SJSA1 (cell line): Measurements from ENCODE around the gene ORMDL3. TPM values are rescaled to one million over a fixed set of nuclear protein-coding genes. Genes with fewer than 3 reads are reported as not detected.
"Not testable (repeated sequence)": the region's sequence is repeated elsewhere in the genome, so short reads cannot be mapped to it uniquely, and the experiment has no call there.

Source experiments
- DNase-seq, 2 experiments: peaks; one replicate each; pipeline ENCODE4 v3.0.0-alpha.2; 2015 to 2020; ENCODE audit warnings: low spot score in 2 of 2, low read depth in 1 of 2
- H3K27ac ChIP-seq: fragments of 250-450 bp; sonication (Bioruptor Pico); 2 replicates; pipeline ENCODE4 v1.5.1; 2020; ENCODE audit warnings: mild to moderate bottlenecking, moderate library complexity
- H3K27me3 ChIP-seq: fragments of 250-450 bp; sonication (Bioruptor Pico); replicated peaks from 2 replicates; pipeline ENCODE4 v1.5.1; 2020; ENCODE audit warnings: mild to moderate bottlenecking, moderate library complexity
- H3K36me3 ChIP-seq: fragments of 250-450 bp; sonication (Bioruptor Pico); 2 replicates; pipeline ENCODE4 v1.5.1; 2020; ENCODE audit warnings: mild to moderate bottlenecking
- H3K4me1 ChIP-seq: fragments of 250-450 bp; sonication (Bioruptor Pico); replicated peaks from 2 replicates; pipeline ENCODE4 v1.6.1; 2021; ENCODE audit warnings: mild to moderate bottlenecking
- H3K4me3 ChIP-seq: fragments of 250-450 bp; sonication (Bioruptor Pico); 2 replicates; pipeline ENCODE4 v1.5.1; 2020; ENCODE audit warnings: mild to moderate bottlenecking
- H3K9me3 ChIP-seq: fragments of 250-450 bp; sonication (Bioruptor Pico); replicated peaks from 2 replicates; pipeline ENCODE4 v1.5.1; 2020; ENCODE audit warnings: mild to moderate bottlenecking
- total RNA-seq: library from RNA; depleted of rRNA; stranded (reverse); fragments of >200 nt; shearing (Covaris generic); gene quantifications from 2 replicates; pipeline ENCODE4 v1.2.3, GENCODE V29; 2014

Gene ORMDL3
- total RNA-seq, 1 experiment from 2014 or later: 39.1 TPM

GRCh38 chr17:39960524-39961041 lies 33.2 kb upstream of the ORMDL3 start:
- H3K36me3 ChIP-seq: no peaks in the 10 kb centered on the region
- peaks cover 6% of the 10 kb centered on the region for H3K27me3 ChIP-seq
- DNase-seq: no peak
- no peaks in the 10 kb centered on the region for H3K9me3 ChIP-seq
- no peak overlapping the region for H3K27ac ChIP-seq
- no peak overlapping the region for H3K4me3 ChIP-seq
- no peaks in the 10 kb centered on the region for H3K4me1 ChIP-seq

GRCh38 chr17:39955726-39956225 lies 28.4 kb upstream of the ORMDL3 start:
- no peak for DNase-seq
- Histone ChIP-seq H3K27ac (no peak overlapping the region), H3K4me1 (peaks cover 10% of the 10 kb centered on the region), H3K4me3 (no peak overlapping the region), H3K36me3 (no peaks in the 10 kb centered on the region), H3K9me3 (no peaks in the 10 kb centered on the region), H3K27me3 (no peaks in the 10 kb centered on the region; the same call in 1 of the 2 replicates)

GRCh38 chr17:39954876-39955275 lies 27.5 kb upstream of the ORMDL3 start:
- Histone ChIP-seq H3K9me3 (no peaks in the 10 kb centered on the region), H3K27me3 (no peaks in the 10 kb centered on the region; the same call in 1 of the 2 replicates), H3K4me3 (no peak overlapping the region), H3K36me3 (no peaks in the 10 kb centered on the region), H3K27ac (no peak overlapping the region), H3K4me1 (peaks cover 10% of the 10 kb centered on the region)
- no peak for DNase-seq

DNA sequence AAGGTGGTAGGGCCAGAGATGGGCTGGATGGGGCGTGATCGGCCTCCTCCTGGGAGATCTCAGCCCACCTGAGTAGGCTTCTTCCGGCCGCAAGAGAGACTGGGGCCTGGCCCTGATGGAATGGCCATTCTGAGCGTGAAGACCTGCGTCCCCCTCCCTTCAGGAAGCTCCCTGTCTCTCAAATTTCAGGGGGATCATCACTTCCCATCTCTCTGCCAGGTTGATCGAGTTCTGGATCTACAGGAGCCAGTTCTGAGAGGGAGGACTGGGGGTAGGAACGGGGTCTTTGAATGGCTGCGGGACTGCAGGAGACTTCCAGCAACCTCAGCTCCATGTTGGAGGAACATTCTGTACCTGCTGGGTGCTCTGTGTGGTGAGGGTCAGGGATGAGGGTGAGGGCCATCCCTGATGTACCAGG lies 26.1 kb upstream of the ORMDL3 start:
- Histone ChIP-seq H3K9me3 (no peaks in the 10 kb centered on the region), H3K4me3 (peak overlapping the region; percentile 25), H3K36me3 (no peaks in the 10 kb centered on the region), H3K27ac (no peak overlapping the region), H3K27me3 (no peaks in the 10 kb centered on the region; the same call in 1 of the 2 replicates), H3K4me1 (peaks cover 10% of the 10 kb centered on the region)
- no peak for DNase-seq

GRCh38 chr17:39952680-39953470 lies 25.5 kb upstream of the ORMDL3 start:
- DNase-seq: peak; percentile 40 to 98
- Histone ChIP-seq H3K4me3 (peak overlapping the region; percentile 25), H3K36me3 (no peaks in the 10 kb centered on the region), H3K9me3 (no peaks in the 10 kb centered on the region), H3K27me3 (no peaks in the 10 kb centered on the region; the same call in 1 of the 2 replicates), H3K4me1 (peaks cover 10% of the 10 kb centered on the region), H3K27ac (no peak overlapping the region)

DNA sequence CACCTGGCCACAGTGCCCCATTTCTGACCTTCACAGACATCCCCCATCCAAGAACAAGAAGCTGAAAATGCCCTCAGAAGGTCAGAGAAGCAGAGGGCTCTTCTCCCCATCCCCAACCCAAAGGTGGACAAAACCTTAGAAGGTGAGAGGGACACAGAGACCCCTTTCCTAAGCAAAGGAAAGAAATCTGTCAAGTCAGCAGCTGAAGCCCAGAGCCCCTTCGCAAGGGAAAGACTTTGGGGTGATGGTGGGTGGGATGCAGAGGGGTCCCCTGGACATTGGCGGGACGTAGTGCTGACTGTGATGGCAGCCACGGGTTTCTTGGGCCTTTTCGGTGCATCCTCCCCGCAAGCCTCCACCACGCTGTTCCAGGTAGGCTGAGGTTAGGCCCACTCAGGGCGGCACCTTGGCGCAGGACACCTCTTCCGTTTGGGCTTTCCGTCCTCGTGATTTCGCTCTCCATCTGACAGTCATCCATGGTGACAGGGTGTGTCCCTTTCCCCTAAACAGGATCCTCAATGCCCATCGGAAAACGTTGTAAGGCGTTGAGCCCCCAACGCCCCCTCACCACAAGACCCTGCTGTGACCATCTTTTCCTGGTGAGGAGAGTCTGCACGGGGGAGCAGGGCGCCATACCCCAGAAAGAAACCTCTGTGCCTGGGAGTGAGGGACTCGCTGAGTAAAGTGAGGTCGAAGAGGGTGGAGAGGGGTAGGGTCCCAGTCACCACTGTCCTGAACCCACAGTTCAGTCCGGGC lies 24.7 kb upstream of the ORMDL3 start:
- Histone ChIP-seq H3K4me1 (peaks cover 10% of the 10 kb centered on the region), H3K27ac (no peak overlapping the region), H3K4me3 (peak overlapping the region; percentile 24), H3K36me3 (no peaks in the 10 kb centered on the region), H3K9me3 (no peaks in the 10 kb centered on the region), H3K27me3 (no peaks in the 10 kb centered on the region; the same call in 1 of the 2 replicates)
- no peak for DNase-seq

- peaks cover 10% of the 10 kb centered on the region for H3K4me1 ChIP-seq
- H3K27me3 ChIP-seq: no peaks in the 10 kb centered on the region; the same call in 1 of the 2 replicates
- no peak for DNase-seq
- no peaks in the 10 kb centered on the region for H3K36me3 ChIP-seq
- H3K4me3 ChIP-seq: no peak overlapping the region
- no peaks in the 10 kb centered on the region for H3K9me3 ChIP-seq
- no peak overlapping the region for H3K27ac ChIP-seq
Measured at GRCh38 chr17:39950871-39951348, 23.5 kb upstream of the ORMDL3 start.

- peaks cover 10% of the 10 kb centered on the region for H3K4me1 ChIP-seq
- H3K27ac ChIP-seq: no peak overlapping the region
- no peaks in the 10 kb centered on the region for H3K9me3 ChIP-seq
- no peaks in the 10 kb centered on the region; the same call in 1 of the 2 replicates for H3K27me3 ChIP-seq
- no peaks in the 10 kb centered on the region for H3K36me3 ChIP-seq
- no peak overlapping the region for H3K4me3 ChIP-seq
- DNase-seq: no peak
Measured at GRCh38 chr17:39949028-39949427, 21.6 kb upstream of the ORMDL3 start.

DNA sequence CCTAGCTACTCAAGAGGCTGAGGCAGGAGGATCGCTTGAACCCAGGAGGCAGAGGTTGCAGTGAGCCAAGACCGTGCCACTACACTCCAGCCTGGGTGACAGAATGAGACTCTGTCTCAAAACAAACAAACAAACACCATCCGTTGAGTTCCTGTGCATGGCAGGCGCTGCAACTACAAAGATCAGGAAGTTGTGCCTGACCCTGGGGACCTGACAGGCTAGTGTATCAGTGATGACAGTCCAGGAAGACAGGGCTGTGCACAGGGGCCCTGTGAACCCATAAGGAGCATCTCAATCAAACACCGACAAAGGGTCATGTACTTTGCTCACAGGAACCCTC lies 21.1 kb upstream of the ORMDL3 start:
- not testable (repeated sequence) for H3K36me3 ChIP-seq, H3K27ac ChIP-seq, H3K9me3 ChIP-seq, H3K4me3 ChIP-seq, H3K27me3 ChIP-seq, H3K4me1 ChIP-seq, DNase-seq

DNA sequence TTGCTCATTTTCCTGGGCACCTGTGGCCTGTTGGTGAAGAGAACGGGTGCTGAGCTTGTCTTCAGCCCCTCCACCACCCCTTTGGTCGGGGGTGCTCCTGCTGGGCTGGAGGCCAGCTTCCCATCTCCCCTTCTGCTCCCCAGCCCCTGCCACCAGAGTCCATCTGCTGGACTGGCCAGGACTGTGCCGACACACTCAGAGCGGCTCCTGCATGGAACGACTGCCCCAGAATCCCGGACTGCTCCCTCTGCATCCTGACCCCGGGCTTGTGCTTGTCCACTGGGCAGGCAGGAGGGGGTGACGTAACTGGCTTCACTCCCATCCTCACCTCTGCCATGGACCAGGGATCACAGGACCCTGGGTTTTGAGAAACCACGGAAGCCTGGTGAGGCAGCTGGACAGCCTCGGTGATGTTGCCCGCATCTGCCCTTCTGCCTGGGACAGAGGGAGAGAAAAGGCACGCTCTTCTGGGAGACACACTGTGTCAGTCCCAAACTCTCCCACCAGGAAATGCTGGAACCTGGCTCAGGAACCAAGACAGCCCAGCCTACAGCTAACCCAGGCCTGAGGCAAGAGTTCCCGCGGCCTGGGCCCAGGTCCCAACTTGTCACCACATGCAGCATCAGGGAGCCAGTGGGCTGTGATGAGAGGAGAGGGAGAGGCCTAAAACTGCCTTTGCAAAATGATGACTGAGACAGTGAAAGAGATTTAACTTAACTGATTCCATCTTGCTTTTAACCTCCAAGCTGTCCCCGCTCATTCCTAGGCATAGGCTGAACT lies 19.3 kb upstream of the ORMDL3 start:
- Histone ChIP-seq H3K4me1 (no peaks in the 10 kb centered on the region), H3K4me3 (no peak overlapping the region), H3K9me3 (no peaks in the 10 kb centered on the region), H3K36me3 (no peaks in the 10 kb centered on the region), H3K27me3 (no peaks in the 10 kb centered on the region; the same call in 1 of the 2 replicates), H3K27ac (no peak overlapping the region)
- no peak for DNase-seq

GRCh38 chr17:39944393-39944711 lies 17.0 kb upstream of the ORMDL3 start:
- H3K27ac ChIP-seq: no peak overlapping the region
- H3K36me3 ChIP-seq: no peaks in the 10 kb centered on the region
- H3K4me3 ChIP-seq: no peak overlapping the region
- no peak for DNase-seq
- no peaks in the 10 kb centered on the region for H3K27me3 ChIP-seq
- no peaks in the 10 kb centered on the region for H3K9me3 ChIP-seq
- H3K4me1 ChIP-seq: peaks cover 7% of the 10 kb centered on the region

GRCh38 chr17:39943702-39944392 lies 16.4 kb upstream of the ORMDL3 start:
- H3K4me3 ChIP-seq: no peak overlapping the region
- H3K9me3 ChIP-seq: no peaks in the 10 kb centered on the region
- no peaks in the 10 kb centered on the region for H3K27me3 ChIP-seq
- DNase-seq: no peak
- peaks cover 10% of the 10 kb centered on the region for H3K4me1 ChIP-seq
- no peak overlapping the region for H3K27ac ChIP-seq
- no peaks in the 10 kb centered on the region for H3K36me3 ChIP-seq
